HG03565 (cell line): Measurements from ENCODE around the gene ZNF789.

Experiments
- ATAC-seq: cut with Tn5 transposase; IDR thresholded peaks from one replicate; pipeline ENCODE4 v1.9.1; 2021; ENCODE audit warnings: mild to moderate bottlenecking, moderate library complexity; ENCODE audit not compliant: unreplicated experiment

ZNF789 gene

GRCh38 chr7:99457650-99458493 lies 14.8 kb upstream of the ZNF789 start:
- ATAC-seq, result no peak

GRCh38 chr7:99459087-99459486 lies 13.6 kb upstream of the ZNF789 start:
- ATAC-seq, result no peak

- no peak for ATAC-seq
Observed at GRCh38 chr7:99460651-99461050, 12.0 kb upstream of the ZNF789 start.

- no peak for ATAC-seq
Observed at GRCh38 chr7:99461221-99461620, 11.5 kb upstream of the ZNF789 start.

- no peak for ATAC-seq
Observed at GRCh38 chr7:99465421-99465768, 7.3 kb upstream of the ZNF789 start.

GRCh38 chr7:99468336-99468918 lies 4.3 kb upstream of the ZNF789 start:
- ATAC-seq, result no peak

GRCh38 chr7:99469381-99470065 lies 3.2 kb upstream of the ZNF789 start:
- ATAC-seq, result no peak

GRCh38 chr7:99473315-99473596 lies 566 bp downstream of the ZNF789 start:
- ATAC-seq, result no peak

GRCh38 chr7:99476107-99476506 lies 3.4 kb downstream of the ZNF789 start:
- no peak for ATAC-seq

- ATAC-seq, result no peak
Observed at GRCh38 chr7:99478464-99479440, 6.1 kb downstream of the ZNF789 start.

GRCh38 chr7:99485094-99485493 lies 12.4 kb downstream of the ZNF789 start:
- no peak for ATAC-seq

- no peak for ATAC-seq
Observed at GRCh38 chr7:99489235-99489634, 16.5 kb downstream of the ZNF789 start.

- no peak for ATAC-seq
Observed at GRCh38 chr7:99490878-99491277, 18.2 kb downstream of the ZNF789 start.

GRCh38 chr7:99493823-99494222 lies 21.1 kb downstream of the ZNF789 start:
- no peak for ATAC-seq

- no peak for ATAC-seq
Observed at GRCh38 chr7:99497766-99498545, 25.3 kb downstream of the ZNF789 start.

GRCh38 chr7:99498546-99498944 lies 25.9 kb downstream of the ZNF789 start:
- no peak for ATAC-seq

- ATAC-seq, result no peak
Observed at GRCh38 chr7:99499371-99499720, 26.7 kb downstream of the ZNF789 start.

- ATAC-seq, result peak; percentile 39
Observed at GRCh38 chr7:99499721-99500636, 27.3 kb downstream of the ZNF789 start, which contains the start of gene ZNF394. Gene ZNF394, minus strand, starts transcription at chr7:99500281. Its CDS starts 188 bp downstream, at chr7:99500093.

GRCh38 chr7:99500637-99501009 lies 27.9 kb downstream of the ZNF789 start:
- no peak for ATAC-seq
